HepG2 (cell line): ENCODE measurements around the gene UBAC1.

Source experiments
- BHLHE40 ChIP-seq: IDR thresholded peaks from 2 replicates; pipeline ENCODE4 v1.6.1; 2011; ENCODE audit warnings: low read length, improper control_type of control experiment
- CBX1 ChIP-seq: IDR thresholded peaks from one replicate; pipeline ENCODE4 v1.6.1; 2016; ENCODE audit warnings: antibody characterized with exemption, low read depth
- EZH2 ChIP-seq: conservative IDR thresholded peaks from 2 replicates; pipeline ENCODE4 v1.6.1; 2012; ENCODE audit warnings: mild to moderate bottlenecking, low read depth, low read length, moderate library complexity
- PRDM10 ChIP-seq: sonication (generic); formaldehyde crosslinking; IDR thresholded peaks from 2 replicates; pipeline ENCODE4 v1.4.0; 2020; ENCODE audit warnings: low read depth, missing genetic modification reagents
- TBL1XR1 ChIP-seq: fragments of 150-350 bp; IDR thresholded peaks from 2 replicates; pipeline ENCODE4 v1.6.1; 2014; ENCODE audit warnings: borderline replicate concordance, low read length; ENCODE audit not compliant: partially characterized antibody
- TGIF2 ChIP-seq: IDR thresholded peaks from 2 replicates; pipeline ENCODE4 v1.6.1; 2016; ENCODE audit warnings: control low read depth, missing compliant biosample characterization
- ZNF510 ChIP-seq: sonication (generic); formaldehyde crosslinking; IDR thresholded peaks from 2 replicates; pipeline ENCODE4 v1.4.0; 2020; ENCODE audit warnings: low read depth, mild to moderate bottlenecking, missing genetic modification reagents
- TF ChIP-seq, protein P1 (sequence below): sonication (generic); formaldehyde crosslinking; IDR thresholded peaks from 2 replicates; pipeline ENCODE4 v1.5.0; 2020; ENCODE audit warnings: mild to moderate bottlenecking, missing genetic modification reagents, moderate library complexity
- TF ChIP-seq, protein P2 (sequence below): sonication (generic); formaldehyde crosslinking; IDR thresholded peaks from 2 replicates; pipeline ENCODE4 v1.8.1; 2022; ENCODE audit warnings: mild to moderate bottlenecking, missing genetic modification reagents
- TF ChIP-seq, protein P3 (sequence below): sonication (generic); formaldehyde crosslinking; IDR thresholded peaks from 2 replicates; pipeline ENCODE4 v1.8.0; 2022; ENCODE audit warnings: missing genetic modification reagents, mild to moderate bottlenecking, inconsistent platforms, borderline replicate concordance

DNA sequence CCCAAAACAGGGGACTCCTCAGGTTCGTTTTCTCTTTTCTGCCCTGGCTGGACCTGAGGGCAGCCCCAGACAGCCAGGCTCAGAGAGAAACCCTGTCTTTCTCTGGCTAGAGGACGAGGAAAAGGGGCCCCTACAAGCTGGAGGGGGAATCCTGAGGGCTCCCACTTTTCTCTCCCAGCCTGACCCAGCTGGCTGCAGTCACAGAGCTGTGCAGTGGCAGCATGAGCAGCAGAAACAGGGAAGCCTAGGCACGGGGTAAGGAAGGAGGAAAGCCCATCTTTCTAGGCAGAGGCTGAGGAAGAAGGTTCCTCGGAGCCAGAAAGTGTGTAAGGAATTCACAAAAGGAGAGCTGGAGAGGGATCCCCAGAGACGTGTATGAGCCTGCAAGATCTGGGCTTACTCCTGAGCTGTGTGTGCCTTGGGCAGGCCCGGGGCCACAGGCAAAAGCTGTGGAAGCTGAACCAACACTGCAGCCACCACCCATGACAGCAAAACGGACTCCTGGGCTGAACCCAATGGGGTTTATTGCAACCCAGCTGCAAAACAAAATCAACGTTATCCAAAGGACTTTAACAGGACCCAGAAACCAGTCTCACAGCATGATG is 70.0 kb downstream of the UBAC1 start:
- TF ChIP-seq, protein P1, sequence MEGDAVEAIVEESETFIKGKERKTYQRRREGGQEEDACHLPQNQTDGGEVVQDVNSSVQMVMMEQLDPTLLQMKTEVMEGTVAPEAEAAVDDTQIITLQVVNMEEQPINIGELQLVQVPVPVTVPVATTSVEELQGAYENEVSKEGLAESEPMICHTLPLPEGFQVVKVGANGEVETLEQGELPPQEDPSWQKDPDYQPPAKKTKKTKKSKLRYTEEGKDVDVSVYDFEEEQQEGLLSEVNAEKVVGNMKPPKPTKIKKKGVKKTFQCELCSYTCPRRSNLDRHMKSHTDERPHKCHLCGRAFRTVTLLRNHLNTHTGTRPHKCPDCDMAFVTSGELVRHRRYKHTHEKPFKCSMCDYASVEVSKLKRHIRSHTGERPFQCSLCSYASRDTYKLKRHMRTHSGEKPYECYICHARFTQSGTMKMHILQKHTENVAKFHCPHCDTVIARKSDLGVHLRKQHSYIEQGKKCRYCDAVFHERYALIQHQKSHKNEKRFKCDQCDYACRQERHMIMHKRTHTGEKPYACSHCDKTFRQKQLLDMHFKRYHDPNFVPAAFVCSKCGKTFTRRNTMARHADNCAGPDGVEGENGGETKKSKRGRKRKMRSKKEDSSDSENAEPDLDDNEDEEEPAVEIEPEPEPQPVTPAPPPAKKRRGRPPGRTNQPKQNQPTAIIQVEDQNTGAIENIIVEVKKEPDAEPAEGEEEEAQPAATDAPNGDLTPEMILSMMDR (CRISPR knock-in tag), result no peak
- TF ChIP-seq EZH2 (no peak), TBL1XR1 (no peak), BHLHE40 (no peak), PRDM10 (CRISPR knock-in tag) (no peak), ZNF510 (CRISPR knock-in tag) (no peak), CBX1 (no peak), TGIF2 (CRISPR knock-in tag) (no peak)
- TF ChIP-seq, protein P2, sequence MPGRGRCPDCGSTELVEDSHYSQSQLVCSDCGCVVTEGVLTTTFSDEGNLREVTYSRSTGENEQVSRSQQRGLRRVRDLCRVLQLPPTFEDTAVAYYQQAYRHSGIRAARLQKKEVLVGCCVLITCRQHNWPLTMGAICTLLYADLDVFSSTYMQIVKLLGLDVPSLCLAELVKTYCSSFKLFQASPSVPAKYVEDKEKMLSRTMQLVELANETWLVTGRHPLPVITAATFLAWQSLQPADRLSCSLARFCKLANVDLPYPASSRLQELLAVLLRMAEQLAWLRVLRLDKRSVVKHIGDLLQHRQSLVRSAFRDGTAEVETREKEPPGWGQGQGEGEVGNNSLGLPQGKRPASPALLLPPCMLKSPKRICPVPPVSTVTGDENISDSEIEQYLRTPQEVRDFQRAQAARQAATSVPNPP (CRISPR knock-in tag), result no peak
- TF ChIP-seq, protein P3, sequence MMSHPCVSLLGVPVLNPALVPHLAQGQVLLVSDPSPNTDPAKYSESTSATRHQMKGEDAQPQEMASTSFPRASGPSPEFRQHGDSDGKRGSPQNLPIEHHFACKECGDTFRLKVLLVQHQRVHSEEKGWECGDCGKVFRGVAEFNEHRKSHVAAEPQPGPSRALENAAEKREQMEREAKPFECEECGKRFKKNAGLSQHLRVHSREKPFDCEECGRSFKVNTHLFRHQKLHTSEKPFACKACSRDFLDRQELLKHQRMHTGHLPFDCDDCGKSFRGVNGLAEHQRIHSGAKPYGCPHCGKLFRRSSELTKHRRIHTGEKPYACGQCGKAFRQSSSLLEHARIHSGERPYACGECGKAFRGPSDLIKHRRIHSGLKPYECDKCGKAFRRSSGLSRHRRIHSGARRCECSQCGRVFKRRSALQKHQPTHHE (CRISPR knock-in tag), result no peak
